HG03175 (cell line): ENCODE measurements around the gene PCDHB11.
"Not testable (repeated sequence)": the region's sequence is repeated elsewhere in the genome, so short reads cannot be mapped to it uniquely, and the experiment has no call there.

Experiments
- ATAC-seq: cut with Tn5 transposase; IDR thresholded peaks from one replicate; pipeline ENCODE4 v1.9.1; 2021; ENCODE audit warnings: mild to moderate bottlenecking, moderate library complexity; ENCODE audit not compliant: unreplicated experiment

Gene PCDHB11

GRCh38 chr5:141199359-141200235, at the start of gene PCDHB11:
Gene PCDHB11, plus strand, starts transcription at chr5:141199627. Its CDS starts 148 bp downstream, at chr5:141199775.
- ATAC-seq, result no peak

- ATAC-seq, result no peak
Measured at GRCh38 chr5:141149812-141150211, 49.6 kb upstream of the PCDHB11 start, which contains the start of gene PCDHB6. Gene PCDHB6, plus strand, starts transcription at chr5:141150057. Its CDS starts 201 bp downstream, at chr5:141150258.

- ATAC-seq, result no peak
Measured at GRCh38 chr5:141150224-141150992, 49.0 kb upstream of the PCDHB11 start.

GRCh38 chr5:141150993-141151325, 48.5 kb upstream of the PCDHB11 start:
- no peak for ATAC-seq

GRCh38 chr5:141151632-141152031, 47.8 kb upstream of the PCDHB11 start:
- ATAC-seq, result not testable (repeated sequence)

- not testable (repeated sequence) for ATAC-seq
Measured at GRCh38 chr5:141152096-141152495, 47.3 kb upstream of the PCDHB11 start.

- ATAC-seq, result no peak
Measured at GRCh38 chr5:141155540-141156374, 43.7 kb upstream of the PCDHB11 start.

GRCh38 chr5:141157356-141157755, 42.1 kb upstream of the PCDHB11 start:
- ATAC-seq, result not testable (repeated sequence)

- not testable (repeated sequence) for ATAC-seq
Measured at GRCh38 chr5:141157901-141158300, 41.5 kb upstream of the PCDHB11 start.

GRCh38 chr5:141172381-141173204, 26.8 kb upstream of the PCDHB11 start, which contains the start of gene PCDHB7:
Gene PCDHB7, plus strand, starts transcription at chr5:141172644. Its CDS starts 192 bp downstream, at chr5:141172836.
- no peak for ATAC-seq

- not testable (repeated sequence) for ATAC-seq
Measured at GRCh38 chr5:141174291-141175104, 24.9 kb upstream of the PCDHB11 start.

- no peak for ATAC-seq
Measured at GRCh38 chr5:141175933-141176332, 23.5 kb upstream of the PCDHB11 start.

- not testable (repeated sequence) for ATAC-seq
Measured at GRCh38 chr5:141177577-141178191, 21.7 kb upstream of the PCDHB11 start, which contains the start of gene PCDHB8. Gene PCDHB8, plus strand, starts transcription at chr5:141177790. Its CDS starts 245 bp downstream, at chr5:141178035.

GRCh38 chr5:141179371-141179770, 20.1 kb upstream of the PCDHB11 start:
- ATAC-seq, result not testable (repeated sequence)

- not testable (repeated sequence) for ATAC-seq
Measured at GRCh38 chr5:141179876-141180275, 19.6 kb upstream of the PCDHB11 start.

GRCh38 chr5:141180313-141180712, 19.1 kb upstream of the PCDHB11 start:
- no peak for ATAC-seq

GRCh38 chr5:141182248-141182647, 17.2 kb upstream of the PCDHB11 start, which contains the start of gene PCDHB16:
Gene PCDHB16, plus strand, starts transcription at chr5:141182387. Its CDS starts 173 bp downstream, at chr5:141182560.
- no peak for ATAC-seq
